Ishikawa (cell line): Measurements from ENCODE around the gene MOGAT2.

Experiments used
- CEBPB ChIP-seq: IDR thresholded peaks from 2 replicates; pipeline ENCODE4 v1.6.1; 2012
- CREB1 ChIP-seq: IDR thresholded peaks from 2 replicates; pipeline ENCODE4 v1.6.1; 2012; ENCODE audit warnings: low read depth
- EGR1 ChIP-seq: IDR thresholded peaks from 2 replicates; pipeline ENCODE4 v1.6.1; 2012
- EP300 ChIP-seq: IDR thresholded peaks from 2 replicates; pipeline ENCODE4 v1.6.1; 2012; ENCODE audit warnings: borderline replicate concordance
- FOXM1 ChIP-seq: IDR thresholded peaks from 2 replicates; pipeline ENCODE4 v1.6.1; 2012; ENCODE audit warnings: low read depth, borderline replicate concordance
- MAX ChIP-seq: IDR thresholded peaks from 2 replicates; pipeline ENCODE4 v1.6.1; 2012
- NFIC ChIP-seq: IDR thresholded peaks from 2 replicates; pipeline ENCODE4 v1.6.1; 2012
- RAD21 ChIP-seq: IDR thresholded peaks from 2 replicates; pipeline ENCODE4 v1.6.1; 2012; ENCODE audit warnings: low read depth
- REST ChIP-seq: IDR thresholded peaks from 2 replicates; pipeline ENCODE4 v1.6.1; 2012; ENCODE audit warnings: low read depth, mild to moderate bottlenecking
- TAF1 ChIP-seq: IDR thresholded peaks from 2 replicates; pipeline ENCODE4 v1.6.1; 2012; ENCODE audit warnings: low read depth, mild to moderate bottlenecking
- TCF12 ChIP-seq: IDR thresholded peaks from 2 replicates; pipeline ENCODE4 v1.6.1; 2012; ENCODE audit warnings: low read depth
- TEAD4 ChIP-seq: IDR thresholded peaks from 2 replicates; pipeline ENCODE4 v1.6.1; 2012
- USF1 ChIP-seq: IDR thresholded peaks from 2 replicates; pipeline ENCODE4 v1.6.1; 2012
- YY1 ChIP-seq: IDR thresholded peaks from 2 replicates; pipeline ENCODE4 v1.6.1; 2012; ENCODE audit warnings: low read depth
- ZBTB7A ChIP-seq: IDR thresholded peaks from 2 replicates; pipeline ENCODE4 v1.6.1; 2012; ENCODE audit warnings: low read depth

MOGAT2 gene

GRCh38 chr11:75759832-75760231 is 42.2 kb downstream of the MOGAT2 start:
- no peak for TF ChIP-seq CREB1
- no peak for TF ChIP-seq FOXM1
- TF ChIP-seq EGR1: no peak
- TF ChIP-seq MAX: no peak
- TF ChIP-seq TAF1: no peak

- no peak for TF ChIP-seq CREB1
- no peak for TF ChIP-seq MAX
- no peak for TF ChIP-seq USF1
- TF ChIP-seq RAD21: no peak
- TF ChIP-seq REST: no peak
- TF ChIP-seq YY1: no peak
- no peak for TF ChIP-seq EP300
- TF ChIP-seq ZBTB7A: no peak
Measured at GRCh38 chr11:75760243-75760642, 42.6 kb downstream of the MOGAT2 start.

- TF ChIP-seq CEBPB: no peak
- no peak for TF ChIP-seq TEAD4
- no peak for TF ChIP-seq FOXM1
- no peak for TF ChIP-seq ZBTB7A
- TF ChIP-seq YY1: no peak
- TF ChIP-seq EGR1: no peak
Measured at GRCh38 chr11:75760710-75761493, 43.3 kb downstream of the MOGAT2 start.

- TF ChIP-seq TCF12: no peak
- TF ChIP-seq EGR1: no peak
- TF ChIP-seq NFIC: no peak
- TF ChIP-seq REST: no peak
- TF ChIP-seq EP300: no peak
- no peak for TF ChIP-seq ZBTB7A
Measured at GRCh38 chr11:75762158-75762557, 44.5 kb downstream of the MOGAT2 start.

GRCh38 chr11:75762885-75763284 is 45.2 kb downstream of the MOGAT2 start:
- no peak for TF ChIP-seq EGR1
- TF ChIP-seq FOXM1: no peak
- no peak for TF ChIP-seq USF1
- TF ChIP-seq ZBTB7A: no peak
- TF ChIP-seq YY1: no peak
- TF ChIP-seq REST: no peak
